Suprapubic skin (tissue), 4 donors: Measurements from ENCODE around the gene PCSK4. TPM values are rescaled to one million over a fixed set of nuclear protein-coding genes. Genes with fewer than 3 reads are reported as not detected.
A peak's percentile ranks its signal among the peaks of the same experiment; 100 is the strongest.
"Not testable (repeated sequence)": the region's sequence is repeated elsewhere in the genome, so short reads cannot be mapped to it uniquely, and the experiment has no call there.

Source experiments
- DNase-seq, 2 donors: peaks; one replicate each; pipeline ENCODE4 v3.0.0-alpha.2; 2019; ENCODE audit warnings: low spot score in 2 of 2
- H3K27ac ChIP-seq: fragments of 200-600 bp; sonication (generic); one replicate; pipeline ENCODE4 v1.5.1; 2019
- H3K27me3 ChIP-seq: fragments of 200-600 bp; sonication (generic); one replicate; pipeline ENCODE4 v1.5.1; 2019
- H3K36me3 ChIP-seq: fragments of 200-600 bp; sonication (generic); one replicate; pipeline ENCODE4 v1.5.1; 2019
- H3K4me1 ChIP-seq: fragments of 200-600 bp; sonication (generic); one replicate; pipeline ENCODE4 v1.5.1; 2019
- H3K4me3 ChIP-seq: fragments of 200-600 bp; sonication (generic); one replicate; pipeline ENCODE4 v1.5.1; 2019; ENCODE audit warnings: mild to moderate bottlenecking
- H3K9me3 ChIP-seq: fragments of 200-600 bp; sonication (generic); one replicate; pipeline ENCODE4 v1.5.1; 2019
- CTCF ChIP-seq, 2 donors: fragments of 200-600 bp in 1 of 2; fragments of 450-650 bp in 1 of 2; sonication (generic) in 1 of 2; IDR thresholded peaks; one replicate each; pipeline ENCODE4 v1.5.1; 2016 to 2019; ENCODE audit warnings: antibody characterized with exemption in 2 of 2, mild to moderate bottlenecking in 1 of 2, moderate library complexity in 1 of 2
- EP300 ChIP-seq: sonication (generic); formaldehyde crosslinking; IDR thresholded peaks from one replicate; pipeline ENCODE4 v1.6.1; 2017; ENCODE audit warnings: antibody characterized with exemption
- POLR2A ChIP-seq, 2 donors: fragments of 450-650 bp; IDR thresholded peaks; one replicate each; pipeline ENCODE4 v1.6.1; 2017; ENCODE audit warnings: antibody characterized with exemption in 2 of 2, mild to moderate bottlenecking in 2 of 2, moderate library complexity in 2 of 2
- POLR2AphosphoS5 ChIP-seq, 3 donors: sonication (generic); formaldehyde crosslinking; IDR thresholded peaks; one replicate each; pipeline ENCODE4 v1.6.1; 2017; ENCODE audit warnings: antibody characterized with exemption in 3 of 3
- WGBS: methylation state at CpG from one replicate; pipeline ENCODE4 v1.1.5; 2018; 5-methylcytosine and 5-hydroxymethylcytosine counted together
- total RNA-seq, 4 donors: library from RNA; depleted of rRNA; stranded (reverse); fragments of >200 nt; gene quantifications; one replicate each; pipeline ENCODE4 v1.1.0, GENCODE V29; 2016

The PCSK4 gene
- total RNA-seq, 4 donors from 2014 or later = 1.4 to 6.6 (median 3.8) TPM

DNA sequence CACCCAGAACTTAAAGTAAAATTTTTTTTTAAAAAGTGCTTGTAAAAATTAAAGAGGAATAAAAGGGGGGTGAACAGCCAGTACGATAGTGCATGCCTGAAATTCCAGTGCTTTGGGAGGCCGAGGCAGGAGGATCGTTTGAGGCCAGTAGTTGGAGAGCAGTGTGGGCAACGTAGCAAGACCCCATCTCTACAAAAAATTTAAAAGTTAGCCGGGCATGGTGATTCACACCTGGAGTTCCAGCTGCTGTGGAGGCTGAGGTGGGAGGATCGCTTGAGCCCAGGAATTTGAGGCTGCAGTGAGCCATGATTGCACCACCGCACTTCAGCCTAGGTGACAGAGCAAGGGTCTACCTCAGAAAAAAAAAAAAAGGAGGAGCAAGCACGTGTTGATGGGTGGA lies 14.9 kb upstream of the PCSK4 start:
- Histone ChIP-seq H3K36me3 (no peaks in the 10 kb centered on the region), H3K4me3 (no peak overlapping the region), H3K4me1 (peaks cover 38% of the 10 kb centered on the region), H3K27me3 (peaks cover 17% of the 10 kb centered on the region), H3K27ac (no peak overlapping the region), H3K9me3 (no peaks in the 10 kb centered on the region)
- TF ChIP-seq POLR2A (IDR thresholded peaks at IDR 0.05) = no peak
- no peak for DNase-seq
- WGBS = 82% methylated on average over 8 of the region's 8 CpGs

- no peak for TF ChIP-seq POLR2AphosphoS5 (IDR thresholded peaks at IDR 0.05)
- TF ChIP-seq POLR2A (IDR thresholded peaks at IDR 0.05) = no peak
- TF ChIP-seq EP300 = no peak
- TF ChIP-seq CTCF (IDR thresholded peaks at IDR 0.05) = no peak
- Histone ChIP-seq H3K4me3 (no peak overlapping the region), H3K36me3 (no peaks in the 10 kb centered on the region), H3K9me3 (no peaks in the 10 kb centered on the region), H3K27ac (no peak overlapping the region), H3K27me3 (peaks cover 17% of the 10 kb centered on the region), H3K4me1 (peaks cover 38% of the 10 kb centered on the region)
- DNase-seq = peak in 1 of 2 donors; percentile 59
- 40% methylated on average over 13 of the region's 23 CpGs for WGBS
These were observed 14.0 kb upstream of the PCSK4 start for GRCh38 chr19:1503925-1504773.

- TF ChIP-seq EP300 (no peak), CTCF (IDR thresholded peaks at IDR 0.05) (peak; percentile 50 to 77)
- Histone ChIP-seq H3K4me3 (peak overlapping the region; percentile 10), H3K9me3 (no peaks in the 10 kb centered on the region), H3K36me3 (no peaks in the 10 kb centered on the region), H3K27ac (no peak overlapping the region), H3K27me3 (peaks cover 17% of the 10 kb centered on the region), H3K4me1 (peaks cover 35% of the 10 kb centered on the region)
- DNase-seq = peak in 1 of 2 donors; percentile 68
- WGBS = 21% methylated on average over 11 of the region's 49 CpGs
These were observed 13.2 kb upstream of the PCSK4 start for GRCh38 chr19:1503089-1503924.

GRCh38 chr19:1502433-1503088 lies 12.4 kb upstream of the PCSK4 start:
- TF ChIP-seq CTCF (IDR thresholded peaks at IDR 0.05) (no peak), POLR2A (IDR thresholded peaks at IDR 0.05) (no peak), POLR2AphosphoS5 (IDR thresholded peaks at IDR 0.05) (no peak), EP300 (no peak)
- Histone ChIP-seq H3K27ac (no peak overlapping the region), H3K4me3 (no peak overlapping the region), H3K4me1 (peaks cover 29% of the 10 kb centered on the region), H3K9me3 (no peaks in the 10 kb centered on the region), H3K27me3 (peaks cover 20% of the 10 kb centered on the region), H3K36me3 (no peaks in the 10 kb centered on the region)
- no peak for DNase-seq
- WGBS = 60% methylated on average over 14 of the region's 14 CpGs

DNA sequence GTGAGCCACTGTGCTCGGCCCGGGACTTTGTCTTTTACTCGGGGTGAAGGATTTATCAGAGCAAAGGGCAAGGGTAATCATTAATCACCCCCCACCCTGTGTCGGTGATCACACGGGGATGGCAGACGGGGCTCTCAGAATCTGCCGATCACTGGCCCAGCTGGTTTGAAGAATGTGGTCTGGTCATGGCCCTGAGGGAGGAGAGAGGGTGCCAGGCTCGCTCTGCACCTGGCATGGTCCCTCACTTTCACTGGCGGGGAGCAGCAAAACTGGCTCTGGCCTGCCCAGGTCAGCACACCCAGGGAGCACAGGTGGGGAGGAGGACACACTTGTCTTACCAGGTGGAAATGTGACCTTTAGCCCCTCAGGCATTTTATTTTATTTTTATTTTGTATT lies 11.0 kb upstream of the PCSK4 start:
- Histone ChIP-seq H3K27me3 (peaks cover 31% of the 10 kb centered on the region), H3K27ac (no peak overlapping the region), H3K4me1 (peaks cover 33% of the 10 kb centered on the region), H3K4me3 (no peak overlapping the region), H3K9me3 (no peaks in the 10 kb centered on the region), H3K36me3 (no peaks in the 10 kb centered on the region)
- TF ChIP-seq POLR2A (IDR thresholded peaks at IDR 0.05) = no peak
- TF ChIP-seq EP300 = no peak
- no peak for TF ChIP-seq POLR2AphosphoS5 (IDR thresholded peaks at IDR 0.05)
- TF ChIP-seq CTCF (IDR thresholded peaks at IDR 0.05) = no peak
- WGBS = 47% methylated on average over 9 of the region's 9 CpGs
- peak in 1 of 2 donors; percentile 57 for DNase-seq

- no CpG with 5 or more reads among the region's 34 CpGs for WGBS
- not testable (repeated sequence) for DNase-seq, H3K36me3 ChIP-seq, H3K4me3 ChIP-seq, H3K27ac ChIP-seq, H3K9me3 ChIP-seq
- Histone ChIP-seq H3K27me3 (peaks cover 31% of the 10 kb centered on the region), H3K4me1 (peaks cover 34% of the 10 kb centered on the region)
These were observed 9.1 kb upstream of the PCSK4 start for GRCh38 chr19:1499231-1499630.
